ENCODE results near the gene ATN1. TPM values are rescaled to one million over a fixed set of nuclear protein-coding genes. Genes with fewer than 3 reads are reported as not detected.

ATN1 gene
- total and polyA plus RNA-seq, 2 of the 4 experiments (the other 2 are of a cell fraction): 3.4 to 58.7 TPM

DNA sequence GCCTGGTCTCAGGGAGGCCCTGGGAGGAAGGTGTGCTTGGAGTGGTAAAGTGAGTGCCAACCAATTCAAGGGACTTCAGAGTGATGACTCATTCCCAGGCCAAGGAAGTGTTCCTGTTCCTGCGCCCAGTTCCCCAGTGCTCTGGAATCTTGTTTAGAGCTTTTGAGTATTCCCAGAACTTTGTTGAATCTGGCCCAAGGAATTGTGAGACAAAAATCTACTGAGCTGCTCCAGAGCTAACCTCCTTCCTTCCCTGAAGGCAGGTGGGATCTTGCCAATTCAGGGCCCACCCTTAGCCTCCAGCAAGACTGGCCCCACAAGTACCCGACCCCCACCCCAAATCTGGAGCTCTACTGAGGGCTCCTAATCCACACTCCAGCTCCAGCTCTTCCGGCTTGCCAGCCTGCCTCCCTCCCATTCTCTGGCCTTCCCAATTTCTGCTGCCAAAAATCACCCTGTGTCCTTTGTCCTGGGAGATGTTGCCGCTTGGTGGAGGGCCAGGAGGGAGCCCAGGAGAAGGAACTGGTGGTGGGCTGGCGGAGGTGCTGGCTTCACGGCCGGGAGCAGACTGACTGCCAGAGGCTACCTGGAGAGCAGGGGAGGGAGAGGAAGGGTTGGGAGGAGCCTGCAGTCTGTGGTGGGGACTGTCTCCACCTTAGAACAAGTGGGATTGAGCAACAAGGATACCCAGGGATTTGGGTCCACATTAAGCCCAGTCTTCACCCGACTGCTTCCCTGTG lies 2.0 kb upstream of the ATN1 start:
- 0% methylated on average over 1 of the region's 8 CpGs; no CpG with 5 or more reads in 1 of the 2 experiments for WGBS, 2 experiments (ENCODE audit: extremely low coverage in 2 of 2, insufficient read length in 1 of 2)
- H2BK5ac ChIP-seq (ENCODE audit: low read depth, low read length, poor library complexity, severe bottlenecking): peak overlapping the region; percentile 89
- CTCF ChIA-PET: interaction anchor here (0.7 to 1.4 kb wide), 6 partner anchors 35 to 187 kb away, joined by 3 to 5 read pairs (median 3); partner anchors contain the start of gene SPSB2
- peak overlapping the region; percentile 98 for H3K23ac ChIP-seq (ENCODE audit: low read depth, low read length)
- H3K9me1 ChIP-seq (ENCODE audit: insufficient read depth, low read length): 0 out of 2 replicates have a peak, but pooled peaks cover 3% of the 10 kb centered on the region
- H2BK120ac ChIP-seq (ENCODE audit: low read depth, low read length): peak overlapping the region; percentile 85
- H3K56ac ChIP-seq (ENCODE audit: extremely low read depth, insufficient read depth, low read length): peak overlapping the region; percentile 25
- peak overlapping the region; percentile 98 for H3K4ac ChIP-seq (ENCODE audit: low read depth, low read length)
- H3K79me1 ChIP-seq (ENCODE audit: low read depth in 1 of 2, low read length in 2 of 2): peaks cover 11 to 33% of the 10 kb centered on the region in 2 experiments; a peak in 3 of 4 replicates
- peak overlapping the region; percentile 25 for H3K4me3 ChIP-seq (ENCODE audit: insufficient read depth, low read depth, low read length)
- H3K14ac ChIP-seq (replicated peaks; ENCODE audit: low read depth, low read length): peak overlapping the region; percentile 96
- peak overlapping the region; percentile 59; the same call in 2 of the 3 replicates for H2BK15ac ChIP-seq (ENCODE audit: low read depth, low read length)
- peak overlapping the region; percentile 85 for H3K4me2 ChIP-seq (ENCODE audit: low read depth, low read length)
- H3K27ac ChIP-seq (ENCODE audit: insufficient read depth, low read length): peak overlapping the region; percentile 93
- H2AK5ac ChIP-seq (ENCODE audit: low read depth, low read length): peak overlapping the region; percentile 97
- intact Hi-C loops (cut with micrococcal nuclease): loop anchor here (2.0 kb wide), 1 partner anchor 53 kb away; the partner anchor contains the start of gene SPSB2
- H3K36me3 ChIP-seq (ENCODE audit: control insufficient read depth, insufficient read depth, low read length): peaks cover 26% of the 10 kb centered on the region
- POLR2A ChIA-PET (ENCODE audit: unreplicated experiment): interaction anchor here (0.6 to 2.2 kb wide), 6 partner anchors 12 to 184 kb away, joined by 3 to 11 read pairs (median 3); partner anchors contain the start of genes C12orf57, C1RL, LRRC23 and RNU7-1
- peak overlapping the region; percentile 90 for H2AFZ ChIP-seq (replicated peaks; ENCODE audit: low read length, poor library complexity)
- H3K18ac ChIP-seq (ENCODE audit: low read depth, low read length): peak overlapping the region; percentile 35
- H3K9me3 ChIP-seq (ENCODE audit: control insufficient read depth, insufficient read depth, low read length): no peaks in the 10 kb centered on the region
- no peaks in the 10 kb centered on the region for H3K27me3 ChIP-seq (ENCODE audit: control insufficient read depth, insufficient read depth, low read length)
- in situ Hi-C loops (cut with MboI; ENCODE audit: low sequenced_read_pairs): no loop called here
- TF ChIP-seq RAD21 (IDR thresholded peaks at IDR 0.05; ENCODE audit: low read length): no peak
- TF ChIP-seq MAZ (IDR thresholded peaks at IDR 0.05; ENCODE audit: borderline replicate concordance, low read depth, low read length): peak; percentile 78; the same call in 1 of the 2 replicates
- TF ChIP-seq SMC3 (IDR thresholded peaks at IDR 0.05; ENCODE audit: low read depth, low read length): no peak
- peak; percentile 86 for TF ChIP-seq FOS (IDR thresholded peaks at IDR 0.05; ENCODE audit: low read depth, low read length)
- TF ChIP-seq, protein P1, sequence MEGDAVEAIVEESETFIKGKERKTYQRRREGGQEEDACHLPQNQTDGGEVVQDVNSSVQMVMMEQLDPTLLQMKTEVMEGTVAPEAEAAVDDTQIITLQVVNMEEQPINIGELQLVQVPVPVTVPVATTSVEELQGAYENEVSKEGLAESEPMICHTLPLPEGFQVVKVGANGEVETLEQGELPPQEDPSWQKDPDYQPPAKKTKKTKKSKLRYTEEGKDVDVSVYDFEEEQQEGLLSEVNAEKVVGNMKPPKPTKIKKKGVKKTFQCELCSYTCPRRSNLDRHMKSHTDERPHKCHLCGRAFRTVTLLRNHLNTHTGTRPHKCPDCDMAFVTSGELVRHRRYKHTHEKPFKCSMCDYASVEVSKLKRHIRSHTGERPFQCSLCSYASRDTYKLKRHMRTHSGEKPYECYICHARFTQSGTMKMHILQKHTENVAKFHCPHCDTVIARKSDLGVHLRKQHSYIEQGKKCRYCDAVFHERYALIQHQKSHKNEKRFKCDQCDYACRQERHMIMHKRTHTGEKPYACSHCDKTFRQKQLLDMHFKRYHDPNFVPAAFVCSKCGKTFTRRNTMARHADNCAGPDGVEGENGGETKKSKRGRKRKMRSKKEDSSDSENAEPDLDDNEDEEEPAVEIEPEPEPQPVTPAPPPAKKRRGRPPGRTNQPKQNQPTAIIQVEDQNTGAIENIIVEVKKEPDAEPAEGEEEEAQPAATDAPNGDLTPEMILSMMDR (conservative IDR thresholded peaks at IDR 0.05; ENCODE audit: low read depth, low read length): no peak
- TF ChIP-seq CEBPB (IDR thresholded peaks at IDR 0.05; ENCODE audit: low read depth, low read length): peak; percentile 50; the same call in 1 of the 2 replicates
- no TSS peak for BruUV-seq (replicated peaks)
- peaks cover 20% of the 10 kb centered on the region for H4K20me1 ChIP-seq (ENCODE audit: insufficient read depth, low read length)
- H4K5ac ChIP-seq (ENCODE audit: low read depth, low read length): peak overlapping the region; percentile 43
- peaks cover 25% of the 10 kb centered on the region for H3K4me1 ChIP-seq (ENCODE audit: control insufficient read depth, insufficient read depth, low read length)
- peak overlapping the region; percentile 98 for H2AK9ac ChIP-seq (replicated peaks; ENCODE audit: low read depth, low read length, poor library complexity)
- dilution Hi-C loops (cut with HindIII; ENCODE audit: low sequenced_read_pairs, unreplicated experiment): no loop called here
- H2BK20ac ChIP-seq (ENCODE audit: low read depth, low read length): peak overlapping the region; percentile 57
- DNase-seq (peak; percentile 90), ATAC-seq (ENCODE audit: low read depth) (peak; percentile 28)
- H3K9ac ChIP-seq (ENCODE audit: low read depth, low read length): peak overlapping the region; percentile 96
- peak overlapping the region; percentile 92 for H4K91ac ChIP-seq (ENCODE audit: insufficient read depth, low read depth, low read length)
- peak overlapping the region; percentile 61 to 94 for H4K8ac ChIP-seq (ENCODE audit: low read depth in 2 of 2, low read length in 2 of 2)

Data from IMR-90 (cell line).